Stomach (tissue), 4 donors: ENCODE results near the gene GRIPAP1.

Experiments
- POLR2A ChIP-seq, 4 donors: fragments of 450-650 bp; IDR thresholded peaks; one replicate each; pipeline ENCODE4 v1.6.1; 2016; ENCODE audit warnings: antibody characterized with exemption in 4 of 4, control low read depth in 2 of 4, mild to moderate bottlenecking in 1 of 4, moderate library complexity in 1 of 4
- TF ChIP-seq, protein P1 (sequence below), 7 experiments: fragments of 450-650 bp in 4 of 7; fragments of 200-600 bp in 3 of 7; sonication (generic) in 3 of 7; IDR thresholded peaks; one replicate each; pipeline ENCODE4 v1.5.1; 2016 to 2019; ENCODE audit warnings: antibody characterized with exemption in 7 of 7, control low read depth in 2 of 7, mild to moderate bottlenecking in 1 of 7

DNA sequence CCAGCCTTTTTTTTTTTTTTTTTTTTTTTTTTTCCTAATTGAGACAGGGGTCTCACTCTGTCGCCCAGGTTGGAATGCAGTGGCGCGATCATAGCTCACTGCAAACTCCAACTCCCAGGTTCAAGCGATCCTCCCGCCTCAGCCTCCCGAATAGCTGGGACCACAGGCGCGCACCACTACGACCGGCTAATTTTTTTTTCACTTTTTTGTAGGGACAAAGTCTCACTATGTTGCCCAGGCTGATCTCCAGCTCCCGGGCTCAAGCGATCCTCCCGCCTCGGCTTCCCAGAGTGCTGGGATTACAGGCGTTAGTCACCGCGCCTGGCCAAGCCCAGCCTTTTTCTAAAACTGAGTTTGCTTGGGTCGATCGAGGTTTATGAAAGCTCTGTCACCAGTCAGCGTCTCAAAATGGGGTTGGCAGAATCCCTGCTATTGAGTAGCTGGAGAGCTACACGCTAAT is 43.4 kb downstream of the GRIPAP1 start:
- TF ChIP-seq, protein P1, sequence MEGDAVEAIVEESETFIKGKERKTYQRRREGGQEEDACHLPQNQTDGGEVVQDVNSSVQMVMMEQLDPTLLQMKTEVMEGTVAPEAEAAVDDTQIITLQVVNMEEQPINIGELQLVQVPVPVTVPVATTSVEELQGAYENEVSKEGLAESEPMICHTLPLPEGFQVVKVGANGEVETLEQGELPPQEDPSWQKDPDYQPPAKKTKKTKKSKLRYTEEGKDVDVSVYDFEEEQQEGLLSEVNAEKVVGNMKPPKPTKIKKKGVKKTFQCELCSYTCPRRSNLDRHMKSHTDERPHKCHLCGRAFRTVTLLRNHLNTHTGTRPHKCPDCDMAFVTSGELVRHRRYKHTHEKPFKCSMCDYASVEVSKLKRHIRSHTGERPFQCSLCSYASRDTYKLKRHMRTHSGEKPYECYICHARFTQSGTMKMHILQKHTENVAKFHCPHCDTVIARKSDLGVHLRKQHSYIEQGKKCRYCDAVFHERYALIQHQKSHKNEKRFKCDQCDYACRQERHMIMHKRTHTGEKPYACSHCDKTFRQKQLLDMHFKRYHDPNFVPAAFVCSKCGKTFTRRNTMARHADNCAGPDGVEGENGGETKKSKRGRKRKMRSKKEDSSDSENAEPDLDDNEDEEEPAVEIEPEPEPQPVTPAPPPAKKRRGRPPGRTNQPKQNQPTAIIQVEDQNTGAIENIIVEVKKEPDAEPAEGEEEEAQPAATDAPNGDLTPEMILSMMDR (IDR thresholded peaks at IDR 0.05): no peak
- TF ChIP-seq POLR2A (IDR thresholded peaks at IDR 0.05): no peak
